CD4-positive, alpha-beta T cell treated with Interleukin-17A for 4 hours (primary cell): ENCODE results near the gene TMEM200B.
"Not testable (repeated sequence)": the region's sequence is repeated elsewhere in the genome, so short reads cannot be mapped to it uniquely, and the experiment has no call there.

ENCODE experiments used
- DNase-seq: peaks from one replicate; pipeline ENCODE4 v3.0.0-alpha.2; 2020; ENCODE audit warnings: mixed read lengths

Gene TMEM200B

DNA sequence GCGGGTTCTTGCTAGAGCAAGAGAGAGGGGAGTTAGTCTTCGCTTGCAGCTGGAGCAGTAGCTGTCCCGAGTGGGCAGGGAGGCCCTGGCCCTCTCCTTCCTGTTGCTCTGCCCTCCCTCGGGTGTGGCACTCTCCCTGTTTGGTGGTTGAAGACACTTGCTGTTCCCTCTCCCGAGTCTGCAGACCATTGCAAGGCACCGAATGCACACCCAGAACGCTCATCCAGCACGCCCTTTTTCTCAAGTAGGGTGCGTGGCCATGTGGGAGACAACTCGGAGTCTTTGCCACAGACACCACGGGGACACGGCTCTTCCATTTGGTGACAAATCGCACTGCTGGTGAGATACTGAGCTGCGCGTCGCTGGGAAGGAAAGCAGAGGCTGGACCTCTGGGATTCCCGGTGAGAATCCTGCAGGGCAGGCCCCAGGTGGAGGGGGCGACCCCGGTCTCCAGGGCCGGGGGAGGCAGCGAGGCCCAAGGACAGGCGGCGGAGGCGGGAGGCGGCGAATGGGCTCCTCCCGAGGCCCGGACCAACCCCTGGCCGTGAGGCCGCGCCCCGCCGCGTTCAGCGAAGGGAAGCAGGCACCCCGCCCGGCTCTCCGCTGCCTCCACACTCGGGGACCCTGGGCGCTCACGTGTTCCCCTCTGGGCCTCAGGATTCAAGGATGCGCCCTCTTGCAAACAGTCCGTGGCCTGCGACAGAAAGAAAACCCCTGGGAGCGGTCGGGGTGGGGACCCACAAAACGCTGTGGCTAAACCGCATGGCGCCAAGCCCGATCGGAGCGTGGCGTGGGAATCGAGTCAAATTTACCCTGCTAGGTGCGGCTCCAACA is 10.4 kb upstream of the TMEM200B start:
- no peak for DNase-seq

DNA sequence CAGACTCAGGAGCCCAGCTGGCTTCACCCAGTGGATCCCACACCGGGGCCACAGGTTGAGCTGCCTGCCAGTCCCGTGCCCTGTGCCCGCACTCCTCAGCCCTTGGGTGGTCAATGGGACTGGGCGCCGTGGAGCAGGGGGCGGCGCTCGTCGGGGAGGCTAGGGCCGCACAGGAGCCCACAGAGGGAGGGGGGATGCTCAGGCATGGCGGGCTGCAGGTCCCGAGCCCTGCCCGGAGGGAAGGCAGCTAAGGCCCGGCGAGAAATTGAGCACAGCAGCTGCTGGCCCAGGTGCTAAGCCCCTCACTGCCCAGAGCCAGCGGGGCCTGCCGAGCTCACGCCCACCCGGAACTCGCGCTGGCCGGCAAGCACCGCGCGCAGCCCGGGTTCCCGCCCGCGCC is 7.4 kb upstream of the TMEM200B start:
- DNase-seq = not testable (repeated sequence)

- no peak for DNase-seq
Observed at GRCh38 chr1:29129916-29130315, 6.2 kb upstream of the TMEM200B start.

GRCh38 chr1:29128739-29129138 is 5.0 kb upstream of the TMEM200B start:
- no peak for DNase-seq

DNA sequence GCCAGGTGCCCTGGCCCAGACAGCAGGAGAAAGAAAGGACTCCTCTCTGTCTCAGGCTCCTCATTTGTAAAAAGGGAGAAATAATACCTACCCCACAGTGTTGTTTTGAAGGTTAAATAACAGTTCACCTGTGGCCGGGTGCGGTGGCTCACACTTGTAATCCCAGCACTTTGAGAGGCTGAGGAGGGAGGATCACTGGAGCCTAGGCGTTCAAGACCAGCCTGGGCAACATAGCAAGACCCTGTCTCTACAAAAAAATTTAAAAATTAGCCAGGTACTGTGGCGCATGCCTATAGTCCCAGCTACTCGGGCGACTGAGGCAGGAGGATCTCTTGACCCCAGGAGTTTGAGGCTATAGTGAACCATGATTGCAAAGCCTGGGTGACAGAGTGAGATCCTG is 2.5 kb upstream of the TMEM200B start:
- no peak for DNase-seq

- DNase-seq = no peak
Observed at GRCh38 chr1:29125788-29126187, 2.1 kb upstream of the TMEM200B start.

DNA sequence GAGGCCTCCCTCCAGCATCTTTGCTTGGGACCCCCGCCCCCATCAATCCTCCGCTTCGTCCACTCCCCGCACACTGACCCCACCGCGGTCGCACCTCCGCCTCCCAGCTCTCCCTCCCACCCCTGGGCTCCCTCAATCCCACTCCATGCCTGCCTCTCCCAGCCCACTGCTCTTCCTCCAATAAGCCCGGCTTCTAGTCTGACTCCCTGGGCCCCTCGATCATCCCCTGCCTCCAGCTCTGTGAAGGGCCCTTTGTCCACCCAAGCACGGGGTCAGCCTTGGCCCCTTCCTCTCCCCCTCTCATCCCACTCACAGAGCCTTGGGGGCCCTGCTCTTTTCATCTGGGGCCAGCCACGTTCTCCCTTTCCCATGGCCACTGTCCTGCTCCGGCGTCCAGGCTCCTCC is 1.5 kb upstream of the TMEM200B start:
- no peak for DNase-seq

GRCh38 chr1:29124366-29125236 is 898 bp upstream of the TMEM200B start:
- DNase-seq = peak; percentile 62

- peak; percentile 16 for DNase-seq
Observed at GRCh38 chr1:29123053-29123886, 433 bp downstream of the TMEM200B start.

DNA sequence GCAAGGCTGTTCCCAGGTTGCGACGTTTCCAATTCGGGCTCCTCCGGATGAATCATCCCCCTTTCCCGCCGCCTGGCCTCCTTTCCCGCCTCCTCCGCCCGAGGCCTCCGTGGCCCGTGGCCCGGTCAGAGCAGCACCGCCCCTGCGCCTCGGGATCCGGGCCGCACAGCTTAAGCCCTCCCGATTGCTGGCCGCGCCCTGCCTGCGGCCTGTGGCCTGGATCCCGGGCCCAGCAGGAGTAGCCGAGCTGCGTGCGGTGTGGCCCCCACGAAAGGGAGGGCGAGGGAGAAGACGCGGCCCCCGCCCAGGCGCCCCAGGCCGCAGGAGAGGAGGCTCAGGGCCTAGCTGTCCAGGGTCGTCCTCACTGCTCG is 1.0 kb downstream of the TMEM200B start:
- DNase-seq = no peak

DNA sequence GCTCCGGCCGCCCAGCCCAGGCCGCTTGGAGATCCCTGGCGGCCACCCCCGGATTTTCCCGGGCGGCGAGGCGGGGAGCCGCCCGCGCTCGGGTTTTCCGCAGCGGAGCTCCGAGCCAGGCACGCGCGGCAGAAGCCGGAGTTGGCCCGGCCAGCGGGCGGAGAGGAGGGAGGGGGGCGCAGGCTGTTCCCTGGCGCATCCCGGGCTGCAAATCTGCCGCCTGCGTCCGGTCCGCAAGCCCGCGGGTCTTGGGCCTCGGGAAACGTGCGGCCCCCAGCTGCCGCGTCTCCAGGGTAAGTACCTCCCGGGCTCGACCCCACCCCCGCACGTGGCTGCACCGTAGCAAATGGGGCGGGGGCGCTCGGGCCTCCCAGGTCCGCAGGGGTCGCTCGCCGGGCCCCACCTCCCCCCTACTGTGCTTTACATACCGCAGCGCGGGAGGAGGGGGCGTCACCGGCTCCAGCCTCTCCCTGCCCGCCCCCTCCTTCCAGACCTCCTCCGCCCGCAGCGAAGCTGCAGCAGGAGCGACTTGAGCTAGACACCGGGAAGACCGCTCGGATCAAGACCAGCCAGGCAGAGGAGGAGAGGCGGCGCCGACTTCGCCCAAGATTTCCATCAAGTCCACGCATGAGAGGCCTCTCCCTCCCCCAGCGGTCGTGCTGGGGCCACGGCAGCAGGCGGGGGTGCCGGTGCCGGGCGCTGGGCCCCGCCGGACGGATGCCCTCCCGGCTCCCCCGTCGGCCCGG is 1.6 kb downstream of the TMEM200B start:
- no peak for DNase-seq

GRCh38 chr1:29121516-29121935 is 2.2 kb downstream of the TMEM200B start:
- no peak for DNase-seq

GRCh38 chr1:29120947-29121485 is 2.7 kb downstream of the TMEM200B start:
- peak; percentile 71 for DNase-seq

GRCh38 chr1:29120367-29120766 is 3.3 kb downstream of the TMEM200B start:
- DNase-seq = no peak

DNA sequence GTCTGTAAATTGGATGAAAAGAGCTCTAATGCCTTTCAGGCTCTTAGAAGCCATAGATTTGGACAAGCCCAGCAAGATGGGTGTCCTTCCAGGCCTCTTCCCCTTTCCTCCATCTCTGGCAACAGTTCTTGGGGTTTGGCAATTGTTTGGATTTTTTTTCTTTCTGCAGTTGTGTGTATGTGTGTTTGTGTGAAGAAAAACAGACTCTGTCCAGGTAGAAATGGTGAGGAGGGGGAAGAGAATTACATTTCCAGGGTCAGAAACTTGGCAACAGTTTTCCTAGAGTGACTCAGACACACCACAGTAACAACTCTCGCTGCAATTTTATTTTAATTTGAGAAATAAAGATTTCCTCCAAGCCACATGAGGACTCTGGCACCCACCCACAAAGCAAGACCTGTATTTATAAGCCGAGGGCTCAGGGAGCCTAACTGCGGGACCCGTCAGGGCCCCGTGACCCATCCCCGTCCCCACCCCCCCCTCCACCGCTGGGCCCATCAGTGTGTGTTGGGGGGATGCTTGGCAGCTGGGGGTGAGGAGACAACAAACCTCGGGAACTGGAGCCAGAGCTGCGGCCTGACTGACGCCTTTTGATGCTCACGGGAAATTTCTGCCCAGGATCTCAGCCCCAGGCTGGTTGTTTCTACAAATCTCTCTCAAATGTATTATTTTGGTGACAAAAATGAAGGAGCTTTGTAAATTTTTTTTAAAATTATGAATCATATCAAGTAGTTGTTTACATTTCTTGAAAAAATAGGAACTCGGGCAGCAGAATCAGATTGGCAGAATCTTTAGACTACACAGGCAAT is 4.4 kb downstream of the TMEM200B start:
- DNase-seq = no peak

- DNase-seq = no peak
Observed at GRCh38 chr1:29117381-29117780, 6.3 kb downstream of the TMEM200B start.

GRCh38 chr1:29114654-29115053 is 9.0 kb downstream of the TMEM200B start:
- no peak for DNase-seq

DNA sequence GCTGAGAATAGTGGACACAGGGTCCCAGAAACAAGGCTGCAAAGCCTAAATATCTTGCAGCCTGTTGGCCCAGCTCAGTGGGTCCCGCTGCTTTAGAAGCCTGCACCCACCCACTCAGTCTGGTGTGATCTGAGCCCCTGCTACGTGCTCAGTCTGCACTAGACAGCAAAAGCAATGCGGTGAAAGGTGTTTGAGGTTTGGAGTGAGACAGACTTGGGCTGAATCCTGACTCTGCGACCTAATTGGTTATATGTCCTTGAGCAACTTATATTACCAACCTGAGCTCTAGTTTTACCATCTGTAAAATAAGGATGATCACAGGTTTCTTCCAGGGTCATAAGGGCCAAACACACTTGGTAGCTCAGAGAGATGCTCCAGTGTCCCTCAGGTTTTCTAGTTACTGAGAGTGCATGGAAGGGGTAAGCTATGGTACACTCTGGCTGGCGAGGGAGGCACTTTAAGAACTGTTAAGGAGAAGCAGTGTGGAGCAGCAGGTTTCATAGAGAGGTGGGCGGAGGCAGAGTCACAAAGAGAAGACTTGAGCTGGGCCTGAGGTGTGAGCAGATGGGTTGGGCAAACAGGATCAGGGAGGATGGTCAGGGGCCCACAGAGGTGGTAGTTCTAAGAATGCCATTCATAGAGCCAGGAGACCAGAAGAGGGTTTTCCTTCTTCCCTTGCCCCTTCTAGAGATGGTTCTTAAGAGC is 10.1 kb downstream of the TMEM200B start:
- no peak for DNase-seq

- DNase-seq = no peak
Observed at GRCh38 chr1:29112705-29113412, 10.8 kb downstream of the TMEM200B start.

GRCh38 chr1:29108041-29108440 is 15.7 kb downstream of the TMEM200B start:
- DNase-seq = not testable (repeated sequence)
